ENCODE data around the gene ALDH4A1. TPM values are rescaled to one million over a fixed set of nuclear protein-coding genes. Genes with fewer than 3 reads are reported as not detected.
"Not testable (repeated sequence)": the region's sequence is repeated elsewhere in the genome, so short reads cannot be mapped to it uniquely, and the experiment has no call there.

The ALDH4A1 gene
- polyA plus RNA-seq, 1 experiment: 36.6 TPM

- DNase-seq (ENCODE audit: low read depth): no peak
- no peak for TF ChIP-seq CTCF (IDR thresholded peaks at IDR 0.05; ENCODE audit: insufficient read depth, low read depth, low read length)
- Histone ChIP-seq H3K4me3 (ENCODE audit: low read depth, low read length) (no peak overlapping the region), H3K36me3 (ENCODE audit: control insufficient read depth, insufficient read depth, low read length) (no peaks in the 10 kb centered on the region), H3K27me3 (ENCODE audit: control insufficient read depth, insufficient read depth, low read length) (0 out of 2 replicates have a peak, but pooled peaks cover under 1% of the 10 kb centered on the region)
- ChIA-PET CTCF (no interaction called here), POLR2A (no interaction called here)
These were observed 62.2 kb downstream of the ALDH4A1 start for GRCh38 chr1:18840145-18840544.

- POLR2A ChIA-PET: no interaction called here
- CTCF ChIA-PET: interaction anchor here (1.4 kb wide), 1 partner anchor 240 kb away, joined by 4 read pairs; no protein-coding TSS in a partner anchor
- TF ChIP-seq CTCF (IDR thresholded peaks at IDR 0.05; ENCODE audit: insufficient read depth, low read depth, low read length): no peak
These were observed 65.7 kb downstream of the ALDH4A1 start for GRCh38 chr1:18836654-18837053.

GRCh38 chr1:18832319-18832718, 70.0 kb downstream of the ALDH4A1 start:
- H3K27me3 ChIP-seq (ENCODE audit: control insufficient read depth, insufficient read depth, low read length); H3K36me3 ChIP-seq (ENCODE audit: control insufficient read depth, insufficient read depth, low read length); POLR2A ChIA-PET; H3K4me3 ChIP-seq (ENCODE audit: low read depth, low read length); DNase-seq (ENCODE audit: low read depth): not testable (repeated sequence)
- CTCF ChIA-PET: interaction anchor here (1.6 kb wide), 1 partner anchor 235 kb away, joined by 4 read pairs; no protein-coding TSS in a partner anchor

More at GRCh38 chr1:18836654-18837053, 65.7 kb downstream of the ALDH4A1 start:
- DNase-seq (ENCODE audit: low read depth): no peak
- Histone ChIP-seq H3K36me3 (ENCODE audit: control insufficient read depth, insufficient read depth, low read length) (no peaks in the 10 kb centered on the region), H3K27me3 (ENCODE audit: control insufficient read depth, insufficient read depth, low read length) (peaks cover 4% of the 10 kb centered on the region; the same call in 1 of the 2 replicates), H3K4me3 (ENCODE audit: low read depth, low read length) (no peak overlapping the region)

- CTCF ChIA-PET: interaction anchor here (1.6 kb wide), 1 partner anchor 235 kb away, joined by 4 read pairs; no protein-coding TSS in a partner anchor
- Histone ChIP-seq H3K36me3 (ENCODE audit: control insufficient read depth, insufficient read depth, low read length) (no peaks in the 10 kb centered on the region), H3K4me3 (ENCODE audit: low read depth, low read length) (no peak overlapping the region), H3K27me3 (ENCODE audit: control insufficient read depth, insufficient read depth, low read length) (peaks cover 8% of the 10 kb centered on the region; the same call in 1 of the 2 replicates)
- POLR2A ChIA-PET: no interaction called here
- DNase-seq (ENCODE audit: low read depth): no peak
- TF ChIP-seq CTCF (IDR thresholded peaks at IDR 0.05; ENCODE audit: insufficient read depth, low read depth, low read length): no peak
These were observed 70.7 kb downstream of the ALDH4A1 start for GRCh38 chr1:18831656-18832055.

- no peak for DNase-seq (ENCODE audit: low read depth)
- H3K4me3 ChIP-seq (ENCODE audit: low read depth, low read length): no peak overlapping the region
- CTCF ChIA-PET: interaction anchor here (1.1 to 2.0 kb wide), 3 partner anchors 17 to 233 kb away, joined by 4 to 7 read pairs (median 4); no protein-coding TSS in a partner anchor
- no peaks in the 10 kb centered on the region for H3K36me3 ChIP-seq (ENCODE audit: control insufficient read depth, insufficient read depth, low read length)
- no peak for TF ChIP-seq CTCF (IDR thresholded peaks at IDR 0.05; ENCODE audit: insufficient read depth, low read depth, low read length)
- H3K27me3 ChIP-seq (ENCODE audit: control insufficient read depth, insufficient read depth, low read length): peaks cover 8% of the 10 kb centered on the region; the same call in 1 of the 2 replicates
- POLR2A ChIA-PET: no interaction called here
These were observed 71.8 kb downstream of the ALDH4A1 start for GRCh38 chr1:18830596-18830995.

- TF ChIP-seq CTCF (IDR thresholded peaks at IDR 0.05; ENCODE audit: insufficient read depth, low read depth, low read length): no peak
- peaks cover 6% of the 10 kb centered on the region; the same call in 1 of the 2 replicates for H3K27me3 ChIP-seq (ENCODE audit: control insufficient read depth, insufficient read depth, low read length)
- ChIA-PET CTCF (interaction anchor here (1.0 to 2.0 kb wide), 4 partner anchors 16 to 232 kb away, joined by 4 to 7 read pairs (median 4); no protein-coding TSS in a partner anchor), POLR2A (no interaction called here)
- DNase-seq (ENCODE audit: low read depth): no peak
- H3K4me3 ChIP-seq (ENCODE audit: low read depth, low read length): no peak overlapping the region
- no peaks in the 10 kb centered on the region for H3K36me3 ChIP-seq (ENCODE audit: control insufficient read depth, insufficient read depth, low read length)
These were observed 72.7 kb downstream of the ALDH4A1 start for GRCh38 chr1:18829671-18830070.

Data from BJ (cell line).